D721Med (cell line): ENCODE data around the gene VEGFA.

Source experiments
- DNase-seq: peaks from one replicate; pipeline ENCODE4 v3.0.0; 2011; ENCODE audit warnings: low spot score; ENCODE audit not compliant: insufficient read length
- FAIRE-seq: peaks from 2 replicates; lab custom pipeline; 2011; peaks lifted over from hg19 to GRCh38; lab: Jason Lieb, UNC
- TF ChIP-seq, protein P1 (sequence below): IDR thresholded peaks from 2 replicates; pipeline ENCODE4 v1.5.1; 2012; ENCODE audit warnings: mild to moderate bottlenecking, control low read depth; ENCODE audit not compliant: insufficient read depth; ENCODE audit errors: missing control alignments

Gene VEGFA

DNA sequence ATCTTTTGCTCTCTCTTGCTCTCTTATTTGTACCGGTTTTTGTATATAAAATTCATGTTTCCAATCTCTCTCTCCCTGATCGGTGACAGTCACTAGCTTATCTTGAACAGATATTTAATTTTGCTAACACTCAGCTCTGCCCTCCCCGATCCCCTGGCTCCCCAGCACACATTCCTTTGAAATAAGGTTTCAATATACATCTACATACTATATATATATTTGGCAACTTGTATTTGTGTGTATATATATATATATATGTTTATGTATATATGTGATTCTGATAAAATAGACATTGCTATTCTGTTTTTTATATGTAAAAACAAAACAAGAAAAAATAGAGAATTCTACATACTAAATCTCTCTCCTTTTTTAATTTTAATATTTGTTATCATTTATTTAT is 15.9 kb downstream of the VEGFA start:
- DNase-seq (no peak), FAIRE-seq (no peak)
- TF ChIP-seq, protein P1, sequence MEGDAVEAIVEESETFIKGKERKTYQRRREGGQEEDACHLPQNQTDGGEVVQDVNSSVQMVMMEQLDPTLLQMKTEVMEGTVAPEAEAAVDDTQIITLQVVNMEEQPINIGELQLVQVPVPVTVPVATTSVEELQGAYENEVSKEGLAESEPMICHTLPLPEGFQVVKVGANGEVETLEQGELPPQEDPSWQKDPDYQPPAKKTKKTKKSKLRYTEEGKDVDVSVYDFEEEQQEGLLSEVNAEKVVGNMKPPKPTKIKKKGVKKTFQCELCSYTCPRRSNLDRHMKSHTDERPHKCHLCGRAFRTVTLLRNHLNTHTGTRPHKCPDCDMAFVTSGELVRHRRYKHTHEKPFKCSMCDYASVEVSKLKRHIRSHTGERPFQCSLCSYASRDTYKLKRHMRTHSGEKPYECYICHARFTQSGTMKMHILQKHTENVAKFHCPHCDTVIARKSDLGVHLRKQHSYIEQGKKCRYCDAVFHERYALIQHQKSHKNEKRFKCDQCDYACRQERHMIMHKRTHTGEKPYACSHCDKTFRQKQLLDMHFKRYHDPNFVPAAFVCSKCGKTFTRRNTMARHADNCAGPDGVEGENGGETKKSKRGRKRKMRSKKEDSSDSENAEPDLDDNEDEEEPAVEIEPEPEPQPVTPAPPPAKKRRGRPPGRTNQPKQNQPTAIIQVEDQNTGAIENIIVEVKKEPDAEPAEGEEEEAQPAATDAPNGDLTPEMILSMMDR, result no peak

DNA sequence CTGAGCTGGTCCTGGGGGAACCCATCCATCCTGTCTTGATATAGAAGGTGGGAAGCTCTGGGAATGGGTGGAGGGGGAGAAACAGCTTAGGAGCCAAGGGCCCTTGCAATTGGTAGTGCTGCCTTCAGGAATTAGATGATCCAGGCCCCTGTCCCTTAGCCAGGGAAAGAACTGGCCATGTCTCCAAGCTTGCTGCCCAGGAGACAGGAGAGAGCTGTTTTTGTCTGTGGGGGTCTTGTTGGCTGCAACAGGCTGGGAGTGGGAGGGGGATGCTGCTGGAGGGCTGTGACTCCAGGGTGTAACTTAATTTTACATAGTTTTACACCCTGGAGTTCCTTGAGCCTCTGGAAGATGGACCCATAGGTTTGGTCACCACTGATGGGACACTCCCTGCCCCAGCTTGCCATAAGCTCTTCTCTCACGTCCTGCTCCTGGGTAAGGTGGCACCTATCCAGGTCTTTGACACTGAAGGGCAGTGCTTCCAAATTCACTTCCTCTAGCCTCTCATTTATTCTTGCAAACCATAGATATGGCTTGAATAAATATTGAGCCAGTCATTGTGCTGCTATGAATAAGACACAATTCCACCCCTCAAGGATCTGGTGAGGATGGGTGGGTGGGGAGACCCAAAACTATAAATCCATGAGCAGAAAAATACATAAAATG is 16.8 kb downstream of the VEGFA start:
- DNase-seq (no peak), FAIRE-seq (no peak)
- TF ChIP-seq, protein P1, result no peak

DNA sequence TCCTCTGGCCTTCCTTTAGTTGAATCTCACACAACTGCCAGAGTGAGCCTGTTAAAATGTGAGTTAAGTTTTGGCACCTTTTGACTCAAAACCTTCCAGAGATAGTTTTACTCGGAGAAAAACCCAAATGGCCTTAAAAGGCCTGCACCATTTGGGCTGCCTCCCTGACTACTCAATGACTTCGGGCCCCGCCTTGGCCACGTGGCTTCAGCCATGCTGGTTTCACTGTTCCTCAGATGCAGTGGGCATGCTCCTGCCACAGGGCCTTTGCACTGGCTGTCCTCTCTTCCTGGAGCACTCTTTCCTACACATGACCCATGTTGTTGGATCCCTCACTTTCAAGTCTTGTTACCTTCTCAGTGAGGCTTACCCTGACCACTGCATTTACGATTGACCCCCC is 18.3 kb downstream of the VEGFA start:
- TF ChIP-seq, protein P1, result no peak
- DNase-seq (no peak), FAIRE-seq (no peak)

DNA sequence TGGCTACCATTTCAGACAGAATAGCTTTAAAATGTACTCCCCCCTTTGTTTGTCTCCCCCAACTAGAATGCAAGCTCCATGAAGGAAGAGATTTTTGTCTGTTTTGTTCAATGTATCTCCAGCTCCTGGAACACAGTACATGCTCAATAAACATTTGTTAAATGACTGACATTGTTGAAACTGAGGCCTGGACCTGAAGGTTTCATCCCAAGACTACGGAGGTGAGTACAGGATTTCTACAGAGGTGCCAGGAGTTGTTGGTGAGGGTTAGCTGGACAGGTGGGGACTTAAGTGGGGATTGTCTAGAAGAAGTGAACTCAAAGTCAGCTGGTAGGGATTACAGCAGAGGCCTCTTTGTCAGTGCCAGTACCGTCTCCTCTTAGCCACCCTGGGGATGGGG is 19.4 kb downstream of the VEGFA start:
- no peak for FAIRE-seq
- DNase-seq, result no peak

DNA sequence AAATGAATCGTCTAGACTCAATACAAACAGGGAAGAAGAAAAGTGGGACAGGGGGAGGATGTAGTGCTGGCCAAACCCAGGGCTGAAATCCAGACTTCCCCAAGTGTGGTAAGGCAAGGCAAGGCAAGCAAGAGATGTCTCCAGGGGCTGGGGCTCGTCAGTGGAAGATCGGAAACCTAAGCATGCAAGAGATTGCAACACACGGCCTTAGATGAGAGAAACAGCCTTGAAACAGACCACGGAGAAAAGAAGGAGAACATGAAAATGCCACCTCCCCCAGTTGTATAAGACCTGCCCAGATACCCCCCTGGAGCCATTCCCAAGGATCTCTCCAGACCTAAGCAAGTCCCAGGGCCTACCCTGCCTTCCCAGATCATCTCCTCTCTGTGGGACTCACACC is 20.0 kb downstream of the VEGFA start:
- FAIRE-seq (no peak), DNase-seq (no peak)

More for the DNA sequence above, 19.4 kb downstream of the VEGFA start:
- TF ChIP-seq, protein P1, result no peak

DNA sequence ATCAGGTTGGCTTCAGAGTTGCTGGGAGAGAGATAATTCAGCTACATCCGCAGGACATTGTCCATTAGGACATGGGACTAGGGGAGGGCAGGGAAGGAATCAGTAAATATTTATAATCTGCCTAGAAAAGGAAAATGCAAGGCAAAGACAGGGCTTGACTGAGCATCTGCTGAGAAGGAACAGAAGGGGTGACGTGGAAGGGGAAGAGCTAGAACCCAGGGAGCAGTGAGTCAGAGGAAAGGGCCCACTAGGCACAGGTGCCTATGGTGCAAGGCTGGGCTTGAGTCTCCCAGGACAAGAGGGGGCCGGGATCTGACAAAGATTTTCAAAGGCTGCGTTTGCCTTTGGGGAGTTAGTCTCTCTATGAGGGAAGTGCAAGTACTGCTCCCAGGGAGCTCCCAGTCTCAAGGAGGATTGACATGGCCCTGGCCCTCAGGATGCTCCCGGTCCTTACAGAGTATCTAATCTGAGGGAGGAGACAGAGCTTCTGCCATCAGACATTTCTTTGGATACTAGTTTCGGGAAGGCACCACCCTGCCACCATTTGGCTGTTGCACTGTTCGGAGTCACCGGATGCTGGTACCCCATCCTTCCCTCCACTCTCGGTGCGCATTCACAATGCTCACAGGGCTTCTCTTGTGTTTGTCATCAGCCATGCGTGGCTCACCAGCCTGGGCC is 21.9 kb downstream of the VEGFA start:
- TF ChIP-seq, protein P1, result no peak
- no peak for DNase-seq
- no peak for FAIRE-seq

More for the DNA sequence above, 20.0 kb downstream of the VEGFA start:
- TF ChIP-seq, protein P1, result no peak
